H1 (cell line): ENCODE measurements around the gene KRT35. TPM values are rescaled to one million over a fixed set of nuclear protein-coding genes. Genes with fewer than 3 reads are reported as not detected.

Experiments
- CTCF ChIA-PET: fragments of 300-600 bp; sonication (Branson Sonifier 250); formaldehyde crosslinking; loops from one replicate; lab custom pipeline; 2021; ENCODE audit not compliant: partially characterized antibody; lab: Charles Lee
- POLR2A ChIA-PET: fragments of 300-600 bp; sonication (Branson Sonifier 250); formaldehyde crosslinking; loops from one replicate; lab custom pipeline; 2021; ENCODE audit warnings: inconsistent platforms; ENCODE audit not compliant: partially characterized antibody; lab: Charles Lee
- DNase-seq, 2 experiments: peaks; one replicate each; pipeline versions ENCODE4 v3.0.0 to v3.0.0-alpha.2; 2010 to 2022; ENCODE audit warnings: low spot score in 2 of 2, low read depth in 1 of 2, mixed read lengths in 1 of 2
- FAIRE-seq: peaks from 2 replicates; lab custom pipeline; 2011; peaks lifted over from hg19 to GRCh38; lab: Jason Lieb, UNC
- H2AFZ ChIP-seq: 2 replicates; pipeline ENCODE4 v1.8.1; 2012; ENCODE audit warnings: low read length, inconsistent platforms
- H2AK5ac ChIP-seq: 2 replicates; pipeline ENCODE4 v1.6.1; 2013; ENCODE audit warnings: low read depth, low read length
- H2BK120ac ChIP-seq: replicated peaks from 2 replicates; pipeline ENCODE3; 2013; ENCODE audit warnings: low read depth, low read length, inconsistent platforms
- H2BK12ac ChIP-seq: 2 replicates; pipeline ENCODE4 v1.6.1; 2013; ENCODE audit warnings: low read depth, low read length
- H2BK15ac ChIP-seq: 2 replicates; pipeline ENCODE4 v1.6.1; 2013; ENCODE audit warnings: low read length
- H2BK20ac ChIP-seq: 2 replicates; pipeline ENCODE4 v1.6.1; 2013; ENCODE audit warnings: low read length
- H2BK5ac ChIP-seq: 2 replicates; pipeline ENCODE4 v1.6.1; 2013; ENCODE audit warnings: low read depth, low read length
- H3K14ac ChIP-seq: 2 replicates; pipeline ENCODE4 v1.6.1; 2013; ENCODE audit warnings: inconsistent platforms; ENCODE audit not compliant: insufficient read length
- H3K18ac ChIP-seq: 2 replicates; pipeline ENCODE4 v1.6.1; 2013; ENCODE audit warnings: low read length; ENCODE audit errors: extremely low read depth
- H3K23ac ChIP-seq: 2 replicates; pipeline ENCODE4 v1.6.1; 2013; ENCODE audit warnings: inconsistent platforms; ENCODE audit not compliant: insufficient read length
- H3K23me2 ChIP-seq: 2 replicates; pipeline ENCODE4 v1.6.1; 2013; ENCODE audit warnings: low read depth, low read length
- H3K27ac ChIP-seq: 2 replicates; pipeline ENCODE4 v1.6.1; 2011; ENCODE audit warnings: low read depth, low read length, inconsistent platforms
- H3K27me3 ChIP-seq, 4 experiments: replicated peaks in 1 of 4; 1 replicate in 1 of 4; 2 replicates in 3 of 4; pipeline versions ENCODE4 v1.6.1 to v1.8.1; 2011 to 2013; ENCODE audit warnings: low read length in 3 of 4, mild to moderate bottlenecking in 3 of 4, inconsistent platforms in 2 of 4, mixed read lengths in 2 of 4, moderate library complexity in 1 of 4; ENCODE audit not compliant: control insufficient read depth in 3 of 4, insufficient read depth in 3 of 4; ENCODE audit errors: extremely low read depth in 1 of 4
- H3K36me3 ChIP-seq, 4 experiments: 2 replicates each; pipeline versions ENCODE4 v1.6.1 to v1.8.1; 2011 to 2013; ENCODE audit warnings: mild to moderate bottlenecking in 4 of 4, low read length in 3 of 4, moderate library complexity in 2 of 4, control low read depth in 1 of 4, inconsistent platforms in 1 of 4; ENCODE audit not compliant: insufficient read depth in 4 of 4, control insufficient read depth in 2 of 4
- H3K4ac ChIP-seq: replicated peaks from 2 replicates; pipeline ENCODE3; 2013; ENCODE audit warnings: low read length, low read depth, mixed read lengths, inconsistent platforms; ENCODE audit not compliant: insufficient read length
- H3K4me1 ChIP-seq, 4 experiments: replicated peaks in 1 of 4; 1 replicate in 1 of 4; 2 replicates in 3 of 4; pipeline versions ENCODE4 v1.6.1 to v1.8.1; 2011 to 2013; ENCODE audit warnings: low read length in 3 of 4, inconsistent platforms in 2 of 4, mixed read lengths in 1 of 4; ENCODE audit not compliant: insufficient read depth in 4 of 4, control insufficient read depth in 3 of 4
- H3K4me2 ChIP-seq, 2 experiments: 2 replicates each; pipeline versions ENCODE4 v1.6.1 to v1.8.1; 2011 to 2013; ENCODE audit warnings: low read depth in 2 of 2, low read length in 2 of 2, control low read depth in 1 of 2, inconsistent platforms in 1 of 2, mild to moderate bottlenecking in 1 of 2; ENCODE audit not compliant: insufficient read depth in 1 of 2
- H3K4me3 ChIP-seq, 4 experiments: fragments of 200-600, 300-600 bp in 1 of 4; sonication (generic), shearing (Covaris generic), sonication (Bioruptor Twin) in 1 of 4; 2 replicates each; pipeline versions ENCODE4 v1.5.1 to v1.8.1; 2011 to 2016; ENCODE audit warnings: low read length in 4 of 4, low read depth in 3 of 4, control low read depth in 2 of 4, inconsistent platforms in 2 of 4, mild to moderate bottlenecking in 2 of 4, mixed read lengths in 1 of 4, moderate library complexity in 1 of 4; ENCODE audit not compliant: insufficient read depth in 2 of 4; ENCODE audit errors: extremely low read depth in 1 of 4
- H3K56ac ChIP-seq: replicated peaks from 2 replicates; pipeline ENCODE3; 2013; ENCODE audit warnings: low read depth, mild to moderate bottlenecking, mixed read lengths, low read length, inconsistent platforms; ENCODE audit not compliant: insufficient read length
- H3K79me1 ChIP-seq: 2 replicates; pipeline ENCODE4 v1.6.1; 2013; ENCODE audit warnings: low read depth, low read length, control low read depth
- H3K79me2 ChIP-seq, 2 experiments: 2 replicates each; pipeline versions ENCODE4 v1.6.1 to v1.8.1; 2012 to 2013; ENCODE audit warnings: low read length in 2 of 2, mild to moderate bottlenecking in 2 of 2, inconsistent platforms in 1 of 2; ENCODE audit not compliant: insufficient read depth in 2 of 2, control insufficient read depth in 1 of 2
- H3K9ac ChIP-seq, 4 experiments: replicated peaks in 1 of 4; 1 replicate in 1 of 4; 2 replicates in 3 of 4; pipeline versions ENCODE4 v1.6.1 to v1.8.1; 2011 to 2013; ENCODE audit warnings: low read depth in 3 of 4, low read length in 3 of 4, control low read depth in 2 of 4, mild to moderate bottlenecking in 2 of 4, moderate library complexity in 2 of 4, inconsistent platforms in 1 of 4; ENCODE audit errors: extremely low read depth in 1 of 4
- H3K9me3 ChIP-seq, 2 experiments: 2 replicates each; pipeline versions ENCODE4 v1.6.1 to v1.8.1; 2012 to 2013; ENCODE audit warnings: mild to moderate bottlenecking in 2 of 2, moderate library complexity in 2 of 2, control low read depth in 1 of 2, inconsistent platforms in 1 of 2, low read depth in 1 of 2, low read length in 1 of 2, mixed read lengths in 1 of 2; ENCODE audit not compliant: insufficient read depth in 2 of 2
- H4K20me1 ChIP-seq, 2 experiments: replicated peaks in 1 of 2; 2 replicates each; pipeline versions ENCODE3 to v1.8.1; 2011 to 2013; ENCODE audit warnings: inconsistent platforms in 2 of 2, low read length in 2 of 2, mild to moderate bottlenecking in 1 of 2; ENCODE audit not compliant: insufficient read depth in 2 of 2, control insufficient read depth in 1 of 2
- H4K5ac ChIP-seq: 2 replicates; pipeline ENCODE4 v1.6.1; 2013; ENCODE audit warnings: low read length, low read depth, mixed read lengths, inconsistent platforms; ENCODE audit not compliant: insufficient read length
- H4K8ac ChIP-seq: 2 replicates; pipeline ENCODE4 v1.8.0; 2013; ENCODE audit warnings: mild to moderate bottlenecking, moderate library complexity, low read length, inconsistent platforms; ENCODE audit not compliant: insufficient read depth; ENCODE audit errors: extremely low read depth
- H4K91ac ChIP-seq: replicated peaks from 2 replicates; pipeline ENCODE3; 2013; ENCODE audit warnings: low read length, mixed read lengths, inconsistent platforms; ENCODE audit not compliant: insufficient read length
- CREB1 ChIP-seq: IDR thresholded peaks from 2 replicates; pipeline ENCODE4 v1.6.1; 2012; ENCODE audit warnings: inconsistent platforms
- RXRA ChIP-seq: IDR thresholded peaks from 2 replicates; pipeline ENCODE4 v1.6.1; 2011; ENCODE audit warnings: low read depth, mild to moderate bottlenecking, low read length, moderate library complexity; ENCODE audit not compliant: insufficient read depth
- SIRT6 ChIP-seq: IDR thresholded peaks from one replicate; pipeline ENCODE4 v1.7.1; 2012; ENCODE audit warnings: low read length, inconsistent platforms
- TAF7 ChIP-seq: optimal IDR thresholded peaks from 2 replicates; pipeline ENCODE3; 2011; ENCODE audit warnings: low read depth, mild to moderate bottlenecking, inconsistent platforms, low read length, moderate library complexity, borderline replicate concordance
- WGBS, 2 experiments: shearing (Covaris generic) in 1 of 2; methylation state at CpG; one replicate each; pipeline versions ENCODE4 v1.1.6 to v1.1.7; 2013 to 2015; ENCODE audit warnings: low lambda C conversion rate in 2 of 2, mixed read lengths in 2 of 2, inconsistent platforms in 1 of 2, low coverage in 1 of 2, missing lambda C conversion rate in 1 of 2; ENCODE audit not compliant: insufficient replicate concordance in 2 of 2, insufficient coverage in 1 of 2, insufficient read length in 1 of 2; ENCODE audit errors: extremely low coverage in 1 of 2, missing lambda C conversion rate in 1 of 2; 5-methylcytosine and 5-hydroxymethylcytosine counted together
- polyA plus RNA-seq, 7 experiments: library from polyadenylated mRNA; depleted of rRNA in 3 of 7; stranded (reverse) in 5 of 7; unstranded in 2 of 7; fragments of >200 nt in 5 of 7; fragments of 200-250 nt in 2 of 7; gene quantifications; 1 replicate in 5 of 7; 2 replicates in 1 of 7; 4 replicates in 1 of 7; pipeline versions ENCODE4 v1.2.1 to v1.2.3, GENCODE V29; 2011 to 2013; ENCODE audit warnings: missing spikeins in 2 of 7, mixed read lengths in 2 of 7
- total RNA-seq: library from RNA; stranded (reverse); fragmentation: NEBNext Ultra II Directional; extraction: Animal tissue kit (Norgen Biotek cat#: 25700); gene quantifications from 2 replicates; pipeline ENCODE4 v1.2.1, GENCODE V29; 2021

The KRT35 gene
- total and polyA plus RNA-seq, 2 of the 8 experiments (the other 6 are each of a cell fraction or from before 2014, with no cell fraction given), result not detected

DNA sequence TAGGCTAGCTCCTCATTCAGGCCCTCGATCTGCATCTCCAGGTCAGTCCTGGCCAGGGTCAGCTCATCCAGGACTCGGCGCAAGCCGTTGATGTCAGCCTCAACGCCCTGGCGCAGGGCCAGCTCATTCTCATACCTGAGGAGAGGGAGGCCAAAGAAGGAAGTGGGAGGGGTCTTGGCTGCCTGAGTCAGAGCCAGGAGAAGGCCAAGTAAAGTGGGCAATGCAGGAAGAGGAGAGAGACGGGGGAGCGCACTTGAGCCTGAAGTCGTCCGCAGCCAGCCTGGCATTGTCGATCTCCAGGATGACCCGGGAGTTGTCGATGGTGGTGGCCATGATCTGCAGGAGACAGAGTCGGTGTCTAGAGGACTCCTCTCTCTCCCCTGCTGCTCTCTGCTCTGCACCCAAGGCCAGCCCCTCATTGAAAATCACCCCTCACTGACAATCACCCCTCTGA is 35.9 kb upstream of the KRT35 start:
- Histone ChIP-seq H3K79me2 (no peaks in the 10 kb centered on the region), H4K91ac (no peak overlapping the region), H4K8ac (no peak overlapping the region), H3K23me2 (no peaks in the 10 kb centered on the region; the same call in 1 of the 2 replicates), H3K23ac (no peak overlapping the region), H2BK120ac (no peak overlapping the region), H3K27me3 (no peaks in the 10 kb centered on the region; a peak in 1 of 7 replicates), H4K5ac (no peak overlapping the region), H3K56ac (no peak overlapping the region), H4K20me1 (no peaks in the 10 kb centered on the region), H2BK20ac (no peak overlapping the region), H3K14ac (no peak overlapping the region), H3K4me2 (no peak overlapping the region), H2AFZ (no peak overlapping the region), H3K79me1 (no peaks in the 10 kb centered on the region), H3K4ac (no peak overlapping the region), H2AK5ac (no peak overlapping the region), H2BK15ac (no peak overlapping the region), H3K9me3 (no peaks in the 10 kb centered on the region), H2BK5ac (no peak overlapping the region), H3K36me3 (no peaks in the 10 kb centered on the region), H3K27ac (no peak overlapping the region), H3K4me1 (peaks cover 0 to 11% (median 3%) of the 10 kb centered on the region in 4 experiments; a peak in 5 of 7 replicates), H2BK12ac (0 out of 2 replicates have a peak overlapping the region, but pooled peaks have one; percentile 7), H3K9ac (no peak overlapping the region), H3K4me3 (no peak overlapping the region)
- 93% methylated on average over 12 of the region's 14 CpGs; no CpG with 5 or more reads in 1 of the 2 experiments for WGBS, 2 experiments
- CTCF ChIA-PET, result interaction anchor here (0.8 to 4.3 kb wide), 6 partner anchors 11 to 150 kb away, joined by 3 to 30 read pairs (median 3); partner anchors contain the start of gene KRT19
- POLR2A ChIA-PET, result interaction anchor here (8.0 kb wide), 1 partner anchor 12 kb away, joined by 69 read pairs; the partner anchor contains the start of gene KRT19
- TF ChIP-seq RXRA (no peak), TAF7 (no peak), SIRT6 (no peak), CREB1 (no peak)
- TF ChIP-seq, all 59 proteins: peak for 0
- FAIRE-seq (no peak), DNase-seq (no peak)
- H3K18ac ChIP-seq, result no peak overlapping the region
